Measurements from ENCODE around the gene TRIM24. TPM values are rescaled to one million over a fixed set of nuclear protein-coding genes. Genes with fewer than 3 reads are reported as not detected.

The TRIM24 gene
- total RNA-seq, 4 donors from 2014 or later, result 12.1 to 26.9 (median 19.6) TPM

DNA sequence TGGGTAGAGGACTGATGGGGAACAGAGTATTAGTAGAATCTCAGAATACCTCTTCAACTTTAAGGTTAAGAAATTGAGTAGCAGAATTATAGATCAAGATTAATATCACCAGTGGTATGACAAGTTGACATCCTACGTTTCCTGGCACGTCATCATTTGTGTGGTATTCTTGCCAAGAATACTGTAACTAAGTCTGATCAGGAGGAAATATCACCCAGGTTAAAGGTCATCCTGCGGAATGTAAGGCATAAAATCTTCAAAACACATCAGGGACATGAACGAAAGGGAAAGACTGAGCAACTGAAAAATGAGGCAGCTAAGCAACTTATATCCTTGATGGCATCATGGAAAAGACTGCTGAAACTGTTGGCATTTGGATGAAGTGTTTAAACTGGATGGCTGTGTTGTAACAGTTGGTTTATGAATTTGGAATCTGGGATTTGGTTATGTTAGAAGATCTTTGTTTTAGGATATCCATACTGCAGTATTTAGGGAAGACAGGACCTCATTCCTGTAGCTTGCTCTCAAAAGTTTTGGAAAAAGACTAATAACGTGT is 86.1 kb downstream of the TRIM24 start:
- no peaks in the 10 kb centered on the region for H3K27me3 ChIP-seq
- no peak overlapping the region for H3K27ac ChIP-seq
- DNase-seq, result no peak
- H3K36me3 ChIP-seq, result peaks cover 0 to 48% (median 14%) of the 10 kb centered on the region in 4 donors
- TF ChIP-seq, protein P1, sequence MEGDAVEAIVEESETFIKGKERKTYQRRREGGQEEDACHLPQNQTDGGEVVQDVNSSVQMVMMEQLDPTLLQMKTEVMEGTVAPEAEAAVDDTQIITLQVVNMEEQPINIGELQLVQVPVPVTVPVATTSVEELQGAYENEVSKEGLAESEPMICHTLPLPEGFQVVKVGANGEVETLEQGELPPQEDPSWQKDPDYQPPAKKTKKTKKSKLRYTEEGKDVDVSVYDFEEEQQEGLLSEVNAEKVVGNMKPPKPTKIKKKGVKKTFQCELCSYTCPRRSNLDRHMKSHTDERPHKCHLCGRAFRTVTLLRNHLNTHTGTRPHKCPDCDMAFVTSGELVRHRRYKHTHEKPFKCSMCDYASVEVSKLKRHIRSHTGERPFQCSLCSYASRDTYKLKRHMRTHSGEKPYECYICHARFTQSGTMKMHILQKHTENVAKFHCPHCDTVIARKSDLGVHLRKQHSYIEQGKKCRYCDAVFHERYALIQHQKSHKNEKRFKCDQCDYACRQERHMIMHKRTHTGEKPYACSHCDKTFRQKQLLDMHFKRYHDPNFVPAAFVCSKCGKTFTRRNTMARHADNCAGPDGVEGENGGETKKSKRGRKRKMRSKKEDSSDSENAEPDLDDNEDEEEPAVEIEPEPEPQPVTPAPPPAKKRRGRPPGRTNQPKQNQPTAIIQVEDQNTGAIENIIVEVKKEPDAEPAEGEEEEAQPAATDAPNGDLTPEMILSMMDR (IDR thresholded peaks at IDR 0.05), result no peak
- TF ChIP-seq POLR2A (IDR thresholded peaks at IDR 0.05) (no peak), EP300 (IDR thresholded peaks at IDR 0.05; ENCODE audit: low read depth) (no peak)
- no peak overlapping the region for H3K4me3 ChIP-seq
- H3K4me1 ChIP-seq, result no peaks in the 10 kb centered on the region
- WGBS, 2 donors (ENCODE audit: low coverage in 1 of 2), result 90 to 91% methylated on average over 5 of the region's 5 CpGs
- no peaks in the 10 kb centered on the region for H3K9me3 ChIP-seq
- in situ Hi-C loops (cut with MboI; ENCODE audit: low pct_ligation_motif_present in 1 of 4, low pct_unique_long_range_greater_than_20kb in 1 of 4, low sequenced_read_pairs in 3 of 4) (no loop called here), intact Hi-C loops (cut with DNase I; ENCODE audit: low total_unique reads) (no loop called here)

DNA sequence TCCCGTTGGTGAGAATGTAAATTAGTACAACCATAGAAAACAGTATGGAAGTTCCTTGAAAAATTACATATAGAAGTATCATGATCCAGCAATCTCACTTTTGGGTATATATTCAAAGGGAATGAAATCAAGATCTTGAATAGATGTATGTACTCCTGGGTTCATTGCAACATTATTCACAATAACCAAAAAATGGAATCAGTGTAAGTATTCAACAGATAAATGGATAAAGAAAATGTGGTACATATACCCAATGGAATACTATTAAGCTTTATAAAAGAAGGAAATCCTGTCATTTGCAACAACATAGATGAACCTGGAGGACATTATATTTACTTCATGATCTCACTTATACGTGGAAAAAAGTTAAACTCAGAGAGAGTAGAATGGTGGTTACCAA is 86.8 kb downstream of the TRIM24 start:
- DNase-seq, result no peak
- Histone ChIP-seq H3K27me3 (no peaks in the 10 kb centered on the region), H3K4me1 (no peaks in the 10 kb centered on the region), H3K36me3 (peaks cover 0 to 52% (median 16%) of the 10 kb centered on the region in 4 donors), H3K9me3 (no peaks in the 10 kb centered on the region), H3K4me3 (no peak overlapping the region), H3K27ac (no peak overlapping the region)
- in situ Hi-C loops (cut with MboI; ENCODE audit: low pct_ligation_motif_present in 1 of 4, low pct_unique_long_range_greater_than_20kb in 1 of 4, low sequenced_read_pairs in 3 of 4), result no loop called here
- TF ChIP-seq EP300 (IDR thresholded peaks at IDR 0.05; ENCODE audit: low read depth) (no peak), POLR2AphosphoS5 (IDR thresholded peaks at IDR 0.05) (no peak), POLR2A (IDR thresholded peaks at IDR 0.05) (no peak)
- TF ChIP-seq, protein P1 (IDR thresholded peaks at IDR 0.05), result no peak
- intact Hi-C loops (cut with DNase I; ENCODE audit: low total_unique reads), result no loop called here
- WGBS, 2 donors (ENCODE audit: low coverage in 1 of 2), result 94 to 100% methylated on average over 2 of the region's 2 CpGs

DNA sequence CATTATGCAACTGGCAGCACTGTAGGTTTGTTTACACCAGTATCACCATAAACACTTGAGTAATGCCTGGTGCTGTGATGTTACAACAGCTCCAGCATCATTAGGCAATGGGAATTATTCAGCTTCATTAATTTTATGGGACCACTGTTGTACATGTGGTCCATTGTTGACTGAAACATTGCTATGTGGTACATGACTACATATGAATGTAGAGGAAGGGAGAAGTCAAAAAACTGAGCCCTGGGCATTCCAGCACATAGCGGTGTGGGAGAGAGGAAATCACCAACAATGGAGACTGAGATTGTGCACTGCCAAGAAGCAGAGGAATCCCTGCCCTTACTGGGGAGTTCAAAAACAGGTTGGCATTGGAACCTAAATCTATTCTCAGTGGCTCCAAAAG is 89.0 kb downstream of the TRIM24 start:
- Histone ChIP-seq H3K4me1 (no peaks in the 10 kb centered on the region), H3K27ac (no peak overlapping the region), H3K36me3 (peaks cover 0 to 66% (median 27%) of the 10 kb centered on the region in 4 donors), H3K27me3 (no peaks in the 10 kb centered on the region), H3K9me3 (peaks cover 0 to 5% of the 10 kb centered on the region in 2 donors), H3K4me3 (no peak overlapping the region)
- no peak for DNase-seq
- intact Hi-C loops (cut with DNase I; ENCODE audit: low total_unique reads), result no loop called here
- 90% methylated on average over 1 of the region's 1 CpG; no CpG with 5 or more reads in 1 of the 2 donors for WGBS, 2 donors (ENCODE audit: low coverage in 1 of 2)
- TF ChIP-seq, protein P1 (IDR thresholded peaks at IDR 0.05), result no peak
- no peak for TF ChIP-seq EP300 (IDR thresholded peaks at IDR 0.05; ENCODE audit: low read depth)
- TF ChIP-seq POLR2A (IDR thresholded peaks at IDR 0.05), result no peak
- no peak for TF ChIP-seq POLR2AphosphoS5 (IDR thresholded peaks at IDR 0.05)
- in situ Hi-C loops (cut with MboI; ENCODE audit: low pct_ligation_motif_present in 1 of 4, low pct_unique_long_range_greater_than_20kb in 1 of 4, low sequenced_read_pairs in 3 of 4), result no loop called here

DNA sequence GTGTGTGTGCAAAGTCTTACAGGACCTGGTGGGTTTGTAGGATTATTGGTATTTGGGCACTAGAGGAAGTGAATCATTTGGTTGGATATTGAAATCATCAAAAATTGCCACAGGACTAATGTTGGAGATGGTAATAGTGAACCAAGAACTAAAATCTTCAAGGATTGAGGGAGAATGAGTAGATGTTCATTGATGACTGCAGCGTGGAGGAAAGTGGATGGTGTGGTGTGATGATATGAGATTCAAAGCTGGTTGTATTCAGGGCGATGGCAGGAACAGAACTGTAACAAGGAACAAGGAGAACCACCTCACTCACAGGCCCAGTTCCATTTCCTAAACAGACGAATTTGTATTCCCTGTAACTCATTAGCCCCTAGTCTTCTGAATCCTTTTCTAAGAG is 90.3 kb downstream of the TRIM24 start:
- H3K36me3 ChIP-seq, result peaks cover 0 to 74% (median 33%) of the 10 kb centered on the region in 4 donors
- no peak for DNase-seq
- TF ChIP-seq POLR2A (IDR thresholded peaks at IDR 0.05), result no peak
- TF ChIP-seq, protein P1 (IDR thresholded peaks at IDR 0.05), result no peak
- TF ChIP-seq EP300 (IDR thresholded peaks at IDR 0.05; ENCODE audit: low read depth), result no peak
- TF ChIP-seq POLR2AphosphoS5 (IDR thresholded peaks at IDR 0.05), result no peak

More for the DNA sequence above, 90.3 kb downstream of the TRIM24 start:
- peaks cover 0 to 5% of the 10 kb centered on the region in 2 donors for H3K9me3 ChIP-seq
- intact Hi-C loops (cut with DNase I; ENCODE audit: low total_unique reads) (no loop called here), in situ Hi-C loops (cut with MboI; ENCODE audit: low pct_ligation_motif_present in 1 of 4, low pct_unique_long_range_greater_than_20kb in 1 of 4, low sequenced_read_pairs in 3 of 4) (no loop called here)
- no peak overlapping the region for H3K27ac ChIP-seq
- 99 to 100% methylated on average over 1 to 3 of the region's 3 CpGs for WGBS, 2 donors (ENCODE audit: low coverage in 1 of 2)
- no peak overlapping the region for H3K4me3 ChIP-seq
- no peaks in the 10 kb centered on the region for H3K27me3 ChIP-seq
- no peaks in the 10 kb centered on the region for H3K4me1 ChIP-seq
